ENCODE data around the gene PSG4.
"Not testable (repeated sequence)": the region's sequence is repeated elsewhere in the genome, so short reads cannot be mapped to it uniquely, and the experiment has no call there.

- TF ChIP-seq CTCF, POLR2A (IDR thresholded peaks at IDR 0.05): not testable (repeated sequence)
Observed at GRCh38 chr19:43248635-43249002, 43.2 kb upstream of the PSG4 start.
